GM23338 (cell line): ENCODE results near the gene TAGAP.

Source experiments
- CREB1 ChIP-seq: fragments of 250-450 bp; sonication (Bioruptor Pico); IDR thresholded peaks from 2 replicates; pipeline ENCODE4 v1.5.0; 2020; ENCODE audit warnings: low read depth, mild to moderate bottlenecking, moderate library complexity
- CTCF ChIP-seq, 2 experiments: fragments of 200-600 bp in 1 of 2; sonication (generic) in 1 of 2; conservative IDR thresholded peaks; 2 replicates each; pipeline versions ENCODE4 v1.5.1 to v1.6.1; 2016 to 2017; ENCODE audit warnings: antibody characterized with exemption in 2 of 2, low read depth in 2 of 2, mild to moderate bottlenecking in 2 of 2, moderate library complexity in 1 of 2
- ETS1 ChIP-seq: IDR thresholded peaks from 2 replicates; pipeline ENCODE4 v1.6.1; 2016; ENCODE audit warnings: antibody characterized with exemption
- EZH2 ChIP-seq: fragments of 200-600 bp; sonication (generic); IDR thresholded peaks from one replicate; pipeline ENCODE4 v1.8.0; 2017; ENCODE audit warnings: antibody characterized with exemption, mild to moderate bottlenecking, low read depth; ENCODE audit not compliant: unreplicated experiment
- EZH2phosphoT487 ChIP-seq: fragments of 200-600 bp; sonication (generic); IDR thresholded peaks from one replicate; pipeline ENCODE4 v1.8.1; 2018; ENCODE audit warnings: antibody characterized with exemption; ENCODE audit not compliant: unreplicated experiment
- JUNB ChIP-seq: IDR thresholded peaks from one replicate; pipeline ENCODE4 v1.6.1; 2016; ENCODE audit warnings: antibody characterized with exemption; ENCODE audit not compliant: unreplicated experiment
- NANOG ChIP-seq: IDR thresholded peaks from 2 replicates; pipeline ENCODE4 v1.6.1; 2016; ENCODE audit warnings: antibody characterized with exemption, borderline replicate concordance
- POLR2AphosphoS5 ChIP-seq: IDR thresholded peaks from 2 replicates; pipeline ENCODE4 v1.6.1; 2016; ENCODE audit warnings: antibody characterized with exemption, low read depth
- REST ChIP-seq: IDR thresholded peaks from one replicate; pipeline ENCODE4 v1.6.1; 2018; ENCODE audit warnings: antibody characterized with exemption; ENCODE audit not compliant: unreplicated experiment
- ZNF114 ChIP-seq: fragments of 250-450 bp; sonication (Bioruptor Pico); IDR thresholded peaks from 2 replicates; pipeline ENCODE4 v1.5.0; 2020; ENCODE audit warnings: mild to moderate bottlenecking, moderate library complexity
- ZNF331 ChIP-seq: fragments of 250-450 bp; sonication (Bioruptor Pico); IDR thresholded peaks from 2 replicates; pipeline ENCODE4 v1.5.0; 2020; ENCODE audit warnings: low read depth, mild to moderate bottlenecking, moderate library complexity
- ZNF462 ChIP-seq: fragments of 250-450 bp; sonication (Bioruptor Pico); IDR thresholded peaks from 2 replicates; pipeline ENCODE4 v1.5.0; 2020; ENCODE audit warnings: mild to moderate bottlenecking, moderate library complexity

- TF ChIP-seq ETS1 = no peak
- no peak for TF ChIP-seq CTCF (conservative IDR thresholded peaks at IDR 0.05; ENCODE audit: low read depth in 2 of 2)
- TF ChIP-seq EZH2 = no peak
- TF ChIP-seq CREB1 (CRISPR knock-in tag) = no peak
- no peak for TF ChIP-seq EZH2phosphoT487
- no peak for TF ChIP-seq POLR2AphosphoS5
- no peak for TF ChIP-seq JUNB
- TF ChIP-seq NANOG = no peak
- no peak for TF ChIP-seq REST
- TF ChIP-seq ZNF114 (CRISPR knock-in tag) = no peak
- TF ChIP-seq ZNF331 (CRISPR knock-in tag) = no peak
- no peak for TF ChIP-seq ZNF462 (CRISPR knock-in tag)
Observed at GRCh38 chr6:159043251-159043650, 1.5 kb downstream of the TAGAP start.
